ENCODE measurements around the gene RNU1-4. TPM values are rescaled to one million over a fixed set of nuclear protein-coding genes. Genes with fewer than 3 reads are reported as not detected.

The RNU1-4 gene
- total and polyA plus RNA-seq, 2 of the 13 experiments (the other 11 are each of a cell fraction or from before 2014, with no cell fraction given) = under 0.01 to 11,018 TPM

GRCh38 chr1:16764820-16765655 is 24.7 kb downstream of the RNU1-4 start (continued):
- TF ChIP-seq ZNF597 (CRISPR knock-in tag; IDR thresholded peaks at IDR 0.05) (0 out of 2 replicates have a peak, but pooled peaks have one; percentile 53), POLR2G (IDR thresholded peaks at IDR 0.05; ENCODE audit: low read depth, low read length) (peak; percentile 86), POLR2A (IDR thresholded peaks at IDR 0.05; ENCODE audit: insufficient read depth in 1 of 2, low read depth in 2 of 2, low read length in 2 of 2) (peak; percentile 47 to 75), FOXO1 (CRISPR knock-in tag; IDR thresholded peaks at IDR 0.05) (peak; percentile 30), ZNF629 (CRISPR knock-in tag; conservative IDR thresholded peaks at IDR 0.05) (peak; percentile 60), TFDP1 (CRISPR knock-in tag; IDR thresholded peaks at IDR 0.05; ENCODE audit: borderline replicate concordance) (0 out of 2 replicates have a peak, but pooled peaks have one; percentile 4), STAG1 (CRISPR knock-in tag; IDR thresholded peaks at IDR 0.05) (0 out of 2 replicates have a peak, but pooled peaks have one; percentile 12), CEBPG (CRISPR knock-in tag; IDR thresholded peaks at IDR 0.05) (peak; percentile 18; the same call in 1 of the 2 replicates), KAT8 (CRISPR knock-in tag; IDR thresholded peaks at IDR 0.05) (peak; percentile 32; the same call in 1 of the 2 replicates), TBX2 (CRISPR knock-in tag; IDR thresholded peaks at IDR 0.05; ENCODE audit: borderline replicate concordance) (peak; percentile 43; the same call in 1 of the 2 replicates), ZNF770 (CRISPR knock-in tag; IDR thresholded peaks at IDR 0.05) (peak; percentile 59; the same call in 1 of the 2 replicates), POLR2AphosphoS5 (IDR thresholded peaks at IDR 0.05; ENCODE audit: low read depth, low read length) (peak; percentile 85), ETV5 (CRISPR knock-in tag; IDR thresholded peaks at IDR 0.05; ENCODE audit: borderline replicate concordance) (0 out of 2 replicates have a peak, but pooled peaks have one; percentile 4), HOMEZ (CRISPR knock-in tag; IDR thresholded peaks at IDR 0.05; ENCODE audit: low read depth) (0 out of 2 replicates have a peak, but pooled peaks have one; percentile 27), DR1 (CRISPR knock-in tag; IDR thresholded peaks at IDR 0.05) (peak; percentile 53; the same call in 1 of the 2 replicates), TAF1 (CRISPR knock-in tag; IDR thresholded peaks at IDR 0.05) (peak; percentile 80), FOXA3 (CRISPR knock-in tag; IDR thresholded peaks at IDR 0.05) (peak; percentile 51; the same call in 1 of the 2 replicates), HOXA5 (CRISPR knock-in tag; IDR thresholded peaks at IDR 0.05) (peak; percentile 48; the same call in 1 of the 2 replicates), UBTF (CRISPR knock-in tag; IDR thresholded peaks at IDR 0.05) (0 out of 2 replicates have a peak, but pooled peaks have one; percentile 30), GATAD1 (CRISPR knock-in tag; IDR thresholded peaks at IDR 0.05) (peak; percentile 53), FOXJ3 (CRISPR knock-in tag; IDR thresholded peaks at IDR 0.05; ENCODE audit: borderline replicate concordance) (0 out of 2 replicates have a peak, but pooled peaks have one; percentile 29)
